AG09309 (cell line): ENCODE data around the gene SNX9.
"Not testable (repeated sequence)": the region's sequence is repeated elsewhere in the genome, so short reads cannot be mapped to it uniquely, and the experiment has no call there.

Source experiments
- DNase-seq: peaks from one replicate; pipeline ENCODE4 v3.0.0-alpha.2; 2010; ENCODE audit warnings: low read depth
- H3K4me3 ChIP-seq: 2 replicates; pipeline ENCODE4 v1.5.1; 2011; ENCODE audit warnings: mild to moderate bottlenecking, low read depth, low read length, moderate library complexity; ENCODE audit not compliant: control insufficient read depth
- CTCF ChIP-seq: IDR thresholded peaks from 2 replicates; pipeline ENCODE4 v1.5.1; 2011; ENCODE audit warnings: mild to moderate bottlenecking, low read depth, low read length, inconsistent platforms; ENCODE audit not compliant: insufficient read depth, control insufficient read depth; ENCODE audit errors: missing control alignments

The SNX9 gene

GRCh38 chr6:157840776-157841175 lies 17.7 kb downstream of the SNX9 start:
- no peak overlapping the region for H3K4me3 ChIP-seq
- DNase-seq, result no peak
- no peak for TF ChIP-seq CTCF

- no peak for TF ChIP-seq CTCF
- DNase-seq, result no peak
- no peak overlapping the region for H3K4me3 ChIP-seq
These were observed 18.3 kb downstream of the SNX9 start for GRCh38 chr6:157841211-157841840.

GRCh38 chr6:157842212-157842611 lies 19.2 kb downstream of the SNX9 start:
- no peak for TF ChIP-seq CTCF
- no peak overlapping the region for H3K4me3 ChIP-seq
- DNase-seq, result no peak

GRCh38 chr6:157844196-157844595 lies 21.1 kb downstream of the SNX9 start:
- not testable (repeated sequence) for H3K4me3 ChIP-seq, DNase-seq

GRCh38 chr6:157845493-157846259 lies 22.6 kb downstream of the SNX9 start:
- TF ChIP-seq CTCF, result no peak
- no peak for DNase-seq
- H3K4me3 ChIP-seq, result no peak overlapping the region

DNA sequence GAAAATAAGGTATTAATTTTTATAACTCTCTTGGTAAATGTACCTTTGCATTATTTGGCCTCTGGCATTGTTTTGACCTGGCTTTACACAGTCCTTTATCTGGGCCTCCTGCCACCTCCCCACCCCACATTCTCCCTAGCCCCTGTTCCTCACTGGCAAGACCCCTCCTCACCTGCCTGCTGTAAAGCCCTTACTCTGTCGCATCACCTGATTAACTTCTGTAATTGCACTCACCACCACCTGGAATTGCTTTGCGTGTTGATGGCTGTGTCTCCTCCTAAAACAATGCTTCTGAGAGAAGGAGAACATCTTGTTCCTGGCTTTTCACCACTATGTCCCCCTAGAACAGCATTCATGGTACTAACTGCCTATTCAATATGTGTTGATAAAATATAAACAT lies 24.8 kb downstream of the SNX9 start:
- no peak overlapping the region for H3K4me3 ChIP-seq
- no peak for TF ChIP-seq CTCF
- no peak for DNase-seq

- DNase-seq, result no peak
- no peak overlapping the region for H3K4me3 ChIP-seq
- no peak for TF ChIP-seq CTCF
These were observed 25.6 kb downstream of the SNX9 start for GRCh38 chr6:157848693-157849092.
